ENCODE results near the gene SAG.

GRCh38 chr2:233386382-233387041 lies 78.9 kb downstream of the SAG start:
- no peak for TF ChIP-seq POLR2A (IDR thresholded peaks at IDR 0.05; ENCODE audit: low read depth)
- no peak for TF ChIP-seq CTCF (IDR thresholded peaks at IDR 0.05)
- no peak for TF ChIP-seq EP300 (IDR thresholded peaks at IDR 0.05)
